Right ventricle myocardium superior (tissue), 1 donor: ENCODE results near the gene PEAK1. TPM values are rescaled to one million over a fixed set of nuclear protein-coding genes. Genes with fewer than 3 reads are reported as not detected.
"Not testable (repeated sequence)": the region's sequence is repeated elsewhere in the genome, so short reads cannot be mapped to it uniquely, and the experiment has no call there.

Source experiments
- ATAC-seq: fragments of 200-7000 bp; cut with Tn5 transposase; one replicate; pipeline ENCODE4 v1.9.1; 2020; ENCODE audit warnings: mild to moderate bottlenecking; ENCODE audit not compliant: poor library complexity
- DNase-seq: peaks from one replicate; pipeline ENCODE4 v3.0.0-alpha.2; 2020
- intact Hi-C: fragments of 100-400 bp; cut with DNase I; formaldehyde crosslinking; loops from one replicate; pipeline ENCODE4 v1.11.2; 2022
- total RNA-seq: library from RNA; stranded (reverse); fragmentation: NEBNext Ultra II Directional; extraction: Animal tissue kit (Norgen Biotek cat#: 25700); gene quantifications from one replicate; pipeline ENCODE4 v1.2.1, GENCODE V29; 2021
- donor health status: DM: no; HTN: yes; CAD: no; lungs with severe emphysema.

PEAK1 gene
- total RNA-seq, 1 donor from 2014 or later: 59.9 TPM

- DNase-seq: no peak
- intact Hi-C loops: no loop called here
- ATAC-seq: no peak
Measured at GRCh38 chr15:77208241-77208640, 211.7 kb downstream of the PEAK1 start.

DNA sequence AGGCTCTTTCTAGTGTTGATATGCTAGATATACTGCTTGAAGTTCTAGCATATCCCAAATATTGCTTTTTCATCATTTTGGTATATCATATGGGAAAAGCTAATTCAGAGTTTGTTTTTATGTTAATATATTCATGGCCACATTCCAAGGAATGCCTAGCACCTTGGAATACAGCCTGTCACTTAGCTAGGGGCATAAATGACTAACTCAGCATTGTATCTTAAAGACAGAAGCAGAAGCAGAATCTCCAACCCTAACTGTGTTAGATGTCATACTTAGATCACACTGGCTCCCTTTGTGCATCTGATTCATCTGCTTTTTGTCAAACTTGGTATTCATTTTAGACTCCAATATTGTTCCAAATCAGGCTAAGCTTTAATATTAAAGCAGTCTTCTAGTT lies 218.2 kb downstream of the PEAK1 start:
- intact Hi-C loops: no loop called here
- no peak for ATAC-seq
- no peak for DNase-seq

DNA sequence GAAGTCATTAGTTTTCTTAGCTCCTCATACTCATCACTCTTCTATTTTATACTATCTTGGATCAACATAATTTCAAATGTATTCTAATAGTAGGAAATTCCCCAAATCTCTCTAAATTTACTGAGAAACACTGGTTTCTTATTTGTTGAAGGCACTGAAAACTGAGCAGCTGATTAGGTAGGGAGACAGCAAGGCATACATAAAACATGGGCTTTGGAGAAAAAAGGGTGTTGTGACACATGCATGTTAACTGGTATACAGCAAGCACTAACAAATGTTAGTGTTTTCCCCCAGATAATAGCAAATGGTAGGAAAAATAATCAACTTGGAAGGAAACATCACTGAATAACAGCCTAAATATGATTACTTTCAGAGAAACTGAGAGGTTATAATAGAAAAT lies 223.5 kb downstream of the PEAK1 start:
- no peak for DNase-seq
- intact Hi-C loops: no loop called here
- ATAC-seq: no peak

DNA sequence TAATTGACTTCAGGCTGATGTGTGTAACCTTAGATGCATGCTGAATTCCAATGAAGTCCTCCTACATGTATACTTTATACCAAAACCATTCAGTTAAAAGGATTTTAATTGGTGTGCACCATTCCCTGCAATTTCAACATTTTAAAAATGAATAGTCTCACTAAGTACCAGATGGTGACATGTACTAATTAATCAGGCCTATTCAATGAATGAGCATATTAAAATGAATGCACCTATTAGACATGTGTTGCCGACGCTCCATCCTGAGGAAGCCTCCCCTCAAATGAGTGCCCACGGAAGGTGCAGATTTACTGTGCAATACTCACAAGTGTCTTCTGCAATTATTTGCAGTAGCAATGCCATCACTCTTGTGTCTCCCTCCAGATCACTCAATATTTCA lies 224.3 kb downstream of the PEAK1 start:
- no peak for DNase-seq
- no peak for ATAC-seq
- intact Hi-C loops: no loop called here

- intact Hi-C loops: no loop called here
- no peak for ATAC-seq
- no peak for DNase-seq
Measured at GRCh38 chr15:77192451-77192850, 227.5 kb downstream of the PEAK1 start.

- intact Hi-C loops: no loop called here
- no peak for DNase-seq
- ATAC-seq: no peak
Measured at GRCh38 chr15:77191230-77191834, 228.6 kb downstream of the PEAK1 start.

DNA sequence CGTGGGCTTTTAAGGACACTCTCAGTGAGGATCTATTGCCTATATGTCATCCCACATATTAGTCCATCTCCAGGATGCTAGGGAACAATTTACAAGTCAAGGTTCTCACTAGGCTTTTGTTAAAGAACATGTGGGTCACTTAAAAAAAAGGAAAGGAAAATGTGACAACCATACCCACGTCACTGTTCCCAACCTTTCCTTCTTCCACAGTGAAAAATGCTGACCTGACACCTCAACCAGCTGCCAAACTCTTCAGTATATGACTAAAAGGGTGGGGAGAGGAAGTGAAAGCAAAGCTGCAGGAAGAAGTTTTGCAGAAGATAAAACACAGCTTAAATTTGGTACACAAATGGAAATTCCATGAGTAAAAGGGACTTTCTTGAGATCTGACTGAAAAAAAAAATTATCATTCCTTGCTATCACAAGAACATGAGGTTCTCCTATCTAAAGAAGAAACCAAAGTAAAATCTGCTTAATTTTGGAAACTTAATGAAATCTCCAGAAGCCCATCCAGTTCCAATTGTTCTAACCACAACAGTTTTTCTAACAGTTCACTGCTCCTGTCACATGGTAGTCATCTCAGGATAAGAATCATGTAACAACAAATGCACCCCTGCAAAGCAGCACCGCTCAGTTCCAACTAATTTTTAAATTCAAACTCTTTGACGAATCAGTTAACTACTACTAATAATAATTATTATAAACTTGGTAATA lies 232.0 kb downstream of the PEAK1 start:
- intact Hi-C loops: loop anchor here (2.0 to 10.0 kb wide), 3 partner anchors 227 to 354 kb away; no protein-coding TSS in a partner anchor
- DNase-seq: no peak
- peak; percentile 81 for ATAC-seq

DNA sequence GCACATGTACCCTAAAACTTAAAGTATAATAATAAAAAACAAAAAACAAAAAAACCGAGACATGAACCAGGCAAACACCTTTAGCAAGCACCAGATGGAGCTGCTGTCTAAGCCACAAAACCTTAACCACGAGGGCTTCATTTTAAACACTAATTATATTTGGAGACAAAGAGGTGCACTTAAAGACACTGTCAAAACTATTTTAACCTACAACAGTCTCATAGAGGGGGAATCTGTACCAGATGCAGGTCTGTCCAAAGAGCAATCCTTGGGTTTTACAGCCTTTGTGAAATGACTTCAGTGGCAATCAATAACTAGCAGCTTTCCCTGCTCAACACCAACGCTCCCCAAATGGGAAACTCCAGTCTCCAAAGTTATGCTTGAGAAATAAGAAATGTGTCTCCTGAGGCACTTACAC lies 233.3 kb downstream of the PEAK1 start:
- intact Hi-C loops: loop anchor here (2.0 to 10.0 kb wide), 3 partner anchors 228 to 356 kb away; no protein-coding TSS in a partner anchor
- ATAC-seq (peak; percentile 68), DNase-seq (no peak)

DNA sequence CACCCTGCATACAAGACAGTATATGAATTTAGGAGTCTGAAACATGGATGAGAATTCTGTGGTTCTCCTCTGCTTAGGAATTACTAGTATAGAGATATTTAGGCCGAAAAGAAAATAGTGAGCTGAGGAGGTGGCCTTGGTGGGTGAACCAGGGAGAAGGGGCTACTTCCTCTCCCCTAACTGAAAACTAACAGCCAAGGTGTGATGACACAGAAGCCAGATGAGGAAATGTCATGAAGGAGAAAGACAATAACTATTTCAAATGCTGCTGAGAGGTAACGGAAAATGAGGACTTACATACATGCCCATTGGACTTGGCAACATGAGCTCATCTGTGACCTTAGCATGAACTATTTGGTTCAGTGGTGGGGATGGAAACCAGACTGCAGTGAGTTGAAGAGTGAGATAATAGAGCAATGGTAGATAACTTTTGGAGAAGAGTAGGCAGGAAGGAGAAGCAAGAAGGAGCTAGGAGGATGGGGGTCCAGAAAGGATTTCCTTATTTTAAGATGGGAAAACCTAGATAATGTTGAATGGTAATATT lies 234.6 kb downstream of the PEAK1 start:
- ATAC-seq (no peak), DNase-seq (no peak)

DNA sequence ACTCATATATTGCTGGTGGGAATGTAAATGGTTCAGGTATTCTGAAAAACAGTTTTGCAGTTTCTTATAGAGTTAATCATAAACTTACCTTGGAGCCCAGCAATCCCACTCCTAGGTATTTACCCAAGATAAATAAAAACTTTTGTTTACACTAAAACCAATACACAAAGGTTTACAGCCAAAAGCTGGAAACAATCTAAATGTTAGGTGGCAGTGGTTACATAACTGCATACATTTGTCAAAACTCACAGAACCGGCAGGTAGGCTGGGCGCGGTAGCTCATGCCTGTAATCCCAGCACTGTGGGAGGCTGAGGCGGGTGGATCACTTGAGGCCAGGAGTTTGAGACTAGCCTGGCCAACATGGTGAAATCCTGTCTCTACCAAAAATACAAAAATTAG lies 235.6 kb downstream of the PEAK1 start:
- intact Hi-C loops: loop anchor here (10.0 kb wide), 1 partner anchor 230 kb away; no protein-coding TSS in a partner anchor
- not testable (repeated sequence) for DNase-seq

More for the DNA sequence above, 234.6 kb downstream of the PEAK1 start:
- intact Hi-C loops: loop anchor here (5.0 to 10.0 kb wide), 2 partner anchors 229 to 357 kb away; no protein-coding TSS in a partner anchor

GRCh38 chr15:77183066-77183465 lies 236.8 kb downstream of the PEAK1 start:
- ATAC-seq (no peak), DNase-seq (no peak)
- intact Hi-C loops: loop anchor here (10.0 kb wide), 1 partner anchor 232 kb away; no protein-coding TSS in a partner anchor

More for the DNA sequence above, 235.6 kb downstream of the PEAK1 start:
- ATAC-seq: not testable (repeated sequence)

DNA sequence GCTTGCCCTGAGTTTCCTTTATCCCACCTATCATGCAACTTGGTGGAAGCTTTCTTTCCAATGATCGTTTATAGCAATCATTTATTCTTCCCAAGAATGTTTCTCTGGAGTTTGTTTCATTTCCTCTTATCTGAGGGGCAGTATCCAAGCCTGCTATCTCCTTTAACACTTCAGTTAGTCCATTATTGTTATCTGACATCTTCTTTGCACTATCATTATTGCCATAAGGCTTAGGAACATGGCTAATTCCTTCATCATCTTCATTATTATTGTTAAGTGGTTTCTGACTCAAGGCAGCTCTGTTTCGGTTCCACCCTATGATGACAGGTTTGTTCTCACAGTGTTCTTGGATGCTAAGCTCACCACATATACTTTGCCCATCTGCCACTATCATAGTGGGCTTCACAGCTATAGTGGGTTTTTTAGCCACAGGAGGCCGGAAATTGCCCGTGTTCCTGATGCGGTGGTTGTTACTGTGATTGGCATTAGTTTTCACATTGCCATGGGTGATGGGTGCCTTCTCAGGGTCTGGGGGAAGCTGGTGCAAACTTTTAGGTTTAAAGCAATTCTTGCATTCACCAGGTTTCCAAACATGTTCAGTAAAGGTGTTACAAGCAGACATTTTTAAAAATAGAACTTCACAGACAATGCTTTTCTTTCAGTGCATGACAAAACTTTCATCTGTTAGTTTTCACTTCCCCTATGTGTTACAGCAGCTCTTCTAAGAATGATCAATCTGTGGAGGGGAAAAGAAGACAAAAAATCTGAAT lies 238.4 kb downstream of the PEAK1 start:
- intact Hi-C loops: loop anchor here (10.0 kb wide), 1 partner anchor 233 kb away; no protein-coding TSS in a partner anchor
- ATAC-seq (no peak), DNase-seq (no peak)

DNA sequence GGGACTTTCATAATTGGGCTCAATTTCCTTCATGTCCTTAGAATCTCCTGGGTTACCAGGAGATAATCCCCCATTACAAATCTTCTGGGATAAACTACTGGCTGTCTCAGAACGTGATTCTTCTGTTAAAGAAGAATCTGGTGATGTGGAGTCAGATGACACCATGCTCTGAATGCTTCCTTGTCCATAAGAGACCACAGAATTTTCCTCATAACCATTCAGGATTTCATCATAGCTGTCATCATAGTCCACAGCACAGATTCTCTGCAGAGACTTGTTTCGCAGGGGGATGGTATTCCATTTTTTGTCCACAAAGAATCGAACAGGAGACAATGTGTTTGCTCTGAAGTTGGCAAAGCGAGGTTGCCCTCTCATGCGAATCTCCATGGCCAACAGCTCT lies 239.1 kb downstream of the PEAK1 start:
- intact Hi-C loops: loop anchor here (10.0 kb wide), 1 partner anchor 234 kb away; no protein-coding TSS in a partner anchor
- no peak for ATAC-seq
- no peak for DNase-seq

GRCh38 chr15:77180270-77180669 lies 239.6 kb downstream of the PEAK1 start:
- no peak for DNase-seq
- intact Hi-C loops: loop anchor here (10.0 kb wide), 1 partner anchor 235 kb away; no protein-coding TSS in a partner anchor
- ATAC-seq: no peak

DNA sequence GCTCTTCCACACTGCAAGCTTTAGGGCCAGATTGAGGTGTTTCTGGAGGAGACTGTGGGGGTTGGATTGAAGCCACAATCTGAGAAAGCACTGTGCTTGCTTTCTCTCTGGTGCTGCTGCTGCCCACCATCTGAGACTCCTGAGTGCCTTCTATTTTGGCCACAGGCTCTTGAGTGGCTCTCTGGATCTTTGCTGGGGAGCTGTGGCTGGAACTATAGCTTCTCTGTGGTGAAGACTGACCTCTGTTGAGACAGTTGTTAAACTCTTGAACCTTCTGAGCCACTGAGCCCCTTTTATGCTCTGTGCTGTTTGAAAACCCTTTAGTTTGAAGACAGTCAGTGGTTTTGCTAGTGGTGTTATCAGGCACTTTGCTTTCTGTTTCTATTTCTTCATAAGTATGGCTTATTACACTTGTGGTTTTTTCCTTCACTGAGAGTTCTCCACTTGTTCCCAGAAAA lies 240.3 kb downstream of the PEAK1 start:
- intact Hi-C loops: no loop called here
- peak; percentile 34 for ATAC-seq
- DNase-seq: no peak

- DNase-seq (no peak), ATAC-seq (no peak)
- intact Hi-C loops: no loop called here
Measured at GRCh38 chr15:77178411-77178810, 241.5 kb downstream of the PEAK1 start.

- intact Hi-C loops, DNase-seq, ATAC-seq: not testable (repeated sequence)
Measured at GRCh38 chr15:77176148-77176547, 243.8 kb downstream of the PEAK1 start.

DNA sequence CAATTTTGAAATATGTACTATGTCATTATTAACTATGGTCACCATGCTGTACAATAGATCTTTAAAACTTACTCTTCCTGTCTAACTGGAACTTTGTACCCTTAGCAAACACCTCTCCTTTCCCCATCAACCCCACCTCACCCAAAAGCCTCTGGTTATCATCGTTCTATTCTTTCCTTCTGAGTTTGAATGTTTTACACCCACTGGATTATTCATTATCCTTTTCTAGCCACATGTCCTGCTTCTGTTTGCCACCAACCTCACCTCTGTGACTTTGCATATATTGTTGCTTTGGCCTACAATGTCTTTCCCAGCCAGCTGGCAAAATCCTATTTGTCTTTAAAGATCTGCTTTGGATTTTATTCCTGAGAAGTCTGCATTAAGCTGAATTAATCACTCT lies 246.4 kb downstream of the PEAK1 start:
- ATAC-seq (no peak), DNase-seq (no peak)
- intact Hi-C loops: no loop called here
